ENCODE measurements around the gene PRELID3B.

The PRELID3B gene

GRCh38 chr20:58992911-58993310 is 49.7 kb downstream of the PRELID3B start:
- no peak for DNase-seq

- DNase-seq: no peak
Observed at GRCh38 chr20:58991715-58992114, 50.9 kb downstream of the PRELID3B start.

- DNase-seq: no peak
Observed at GRCh38 chr20:58990651-58991445, 51.7 kb downstream of the PRELID3B start.

- no peak for DNase-seq
Observed at GRCh38 chr20:58989196-58989595, 53.4 kb downstream of the PRELID3B start.

- DNase-seq: no peak
Observed at GRCh38 chr20:58988565-58988882, 54.1 kb downstream of the PRELID3B start.

- DNase-seq: no peak
Observed at GRCh38 chr20:58987790-58988564, 54.6 kb downstream of the PRELID3B start.

GRCh38 chr20:58986968-58987517 is 55.5 kb downstream of the PRELID3B start:
- no peak for DNase-seq

- no peak for DNase-seq
Observed at GRCh38 chr20:58986286-58986967, 56.2 kb downstream of the PRELID3B start.

GRCh38 chr20:58985656-58986055 is 56.9 kb downstream of the PRELID3B start:
- no peak for DNase-seq

- DNase-seq: no peak
Observed at GRCh38 chr20:58984691-58985090, 57.9 kb downstream of the PRELID3B start.

Measured in cortex of kidney (tissue), 1 donor.